NOMO-1 treated with DMSO at 0.1 percent for 48 hours (cell line): ENCODE results near the gene IL17REL.
A peak's percentile ranks its signal among the peaks of the same experiment; 100 is the strongest.

Source experiments
- DNase-seq: peaks from one replicate; lab custom pipeline; 2025; ENCODE audit not compliant: unreplicated experiment; lab: John Stamatoyannopoulos, UW

IL17REL gene

GRCh38 chr22:50027639-50028537, 15.3 kb upstream of the IL17REL start:
- DNase-seq = peak; percentile 13

GRCh38 chr22:50025993-50026392, 13.4 kb upstream of the IL17REL start:
- no peak for DNase-seq

GRCh38 chr22:50022171-50022819, 9.7 kb upstream of the IL17REL start:
- DNase-seq = no peak

GRCh38 chr22:50020606-50021005, 8.0 kb upstream of the IL17REL start:
- no peak for DNase-seq

GRCh38 chr22:50019316-50019715, 6.8 kb upstream of the IL17REL start:
- no peak for DNase-seq

GRCh38 chr22:50018608-50019285, 6.2 kb upstream of the IL17REL start:
- DNase-seq = no peak

- no peak for DNase-seq
Measured at GRCh38 chr22:50017701-50018224, 5.2 kb upstream of the IL17REL start.

- no peak for DNase-seq
Measured at GRCh38 chr22:50016988-50017700, 4.6 kb upstream of the IL17REL start.

- no peak for DNase-seq
Measured at GRCh38 chr22:50016308-50016987, 3.9 kb upstream of the IL17REL start.

GRCh38 chr22:50015451-50016307, 3.1 kb upstream of the IL17REL start:
- DNase-seq = no peak

GRCh38 chr22:50014655-50015401, 2.3 kb upstream of the IL17REL start:
- DNase-seq = no peak

- DNase-seq = no peak
Measured at GRCh38 chr22:50014053-50014501, 1.5 kb upstream of the IL17REL start.

GRCh38 chr22:50011447-50012210, 936 bp downstream of the IL17REL start:
- DNase-seq = no peak

- DNase-seq = no peak
Measured at GRCh38 chr22:50010676-50011446, 1.7 kb downstream of the IL17REL start.

GRCh38 chr22:50009765-50010675, 2.5 kb downstream of the IL17REL start:
- no peak for DNase-seq

GRCh38 chr22:50009251-50009650, 3.3 kb downstream of the IL17REL start:
- DNase-seq = no peak
